Heart left ventricle (tissue), 16 donors: ENCODE measurements around the gene CCL4. TPM values are rescaled to one million over a fixed set of nuclear protein-coding genes. Genes with fewer than 3 reads are reported as not detected.
"Not testable (repeated sequence)": the region's sequence is repeated elsewhere in the genome, so short reads cannot be mapped to it uniquely, and the experiment has no call there.

Experiments
- ATAC-seq, 4 donors: fragments of 200-7000 bp; cut with Tn5 transposase; one replicate each; pipeline ENCODE4 v1.9.1; 2020 to 2022; ENCODE audit warnings: moderate library complexity in 4 of 4, mild to moderate bottlenecking in 3 of 4, moderate number of reproducible peaks in 1 of 4
- DNase-seq, 5 donors: peaks; one replicate each; pipeline ENCODE4 v3.0.0-alpha.2; 2020
- H3K27ac ChIP-seq, 12 donors: fragments of 200-600 bp; sonication (generic) in 4 of 12; one replicate each; pipeline versions ENCODE4 v1.5.0 to v1.8.0; 2016 to 2022; ENCODE audit warnings: mild to moderate bottlenecking in 2 of 12
- H3K27me3 ChIP-seq, 9 donors: fragments of 200-600 bp; sonication (generic) in 2 of 9; one replicate each; pipeline versions ENCODE4 v1.5.1 to v1.8.0; 2016 to 2022; ENCODE audit warnings: mild to moderate bottlenecking in 3 of 9
- H3K36me3 ChIP-seq, 9 donors: fragments of 200-600 bp; sonication (generic) in 2 of 9; one replicate each; pipeline versions ENCODE4 v1.5.0 to v1.8.0; 2018 to 2022; ENCODE audit warnings: mild to moderate bottlenecking in 2 of 9
- H3K4me1 ChIP-seq, 12 donors: fragments of 200-600 bp; sonication (generic) in 4 of 12; one replicate each; pipeline versions ENCODE4 v1.5.0 to v1.8.0; 2016 to 2022; ENCODE audit warnings: mild to moderate bottlenecking in 3 of 12
- H3K4me3 ChIP-seq, 12 donors: fragments of 200-600 bp; sonication (generic) in 4 of 12; one replicate each; pipeline versions ENCODE4 v1.5.0 to v1.8.0; 2017 to 2022; ENCODE audit warnings: mild to moderate bottlenecking in 9 of 12, moderate library complexity in 4 of 12
- H3K9me3 ChIP-seq, 12 donors: fragments of 200-600 bp; sonication (generic) in 4 of 12; one replicate each; pipeline versions ENCODE4 v1.5.0 to v1.8.0; 2016 to 2022; ENCODE audit warnings: mild to moderate bottlenecking in 1 of 12
- POLR2A ChIP-seq, 2 donors: fragments of 450-650 bp; IDR thresholded peaks; one replicate each; pipeline ENCODE4 v1.6.1; 2017; ENCODE audit warnings: antibody characterized with exemption in 2 of 2, mild to moderate bottlenecking in 2 of 2, moderate library complexity in 2 of 2
- WGBS, 4 donors: extraction: QIAGEN DNeasy Blood & Tissue Kit in 2 of 4; methylation state at CpG; one replicate each; pipeline versions ENCODE4 v1.1.5 to v1.1.7; 2013 to 2018; 5-methylcytosine and 5-hydroxymethylcytosine counted together
- intact Hi-C, 10 donors: fragments of 100-400 bp; cut with DNase I; formaldehyde crosslinking; loops; one replicate each; pipeline versions ENCODE4 v1.11.1 to v1.14.2; 2022
- polyA plus RNA-seq, 2 donors: library from polyadenylated mRNA; stranded (reverse); fragments of 200-250 nt; gene quantifications; one replicate each; pipeline ENCODE4 v1.2.3, GENCODE V29; 2013
- total RNA-seq, 9 donors: library from RNA; depleted of rRNA in 2 of 9; stranded (reverse); fragments of >200 nt in 2 of 9; fragmentation: NEBNext Ultra II Directional in 3 of 9; extraction: Animal tissue kit (Norgen Biotek cat#: 25700) in 3 of 9; gene quantifications; one replicate each; pipeline versions ENCODE4 v1.1.0 to v1.2.4, GENCODE V29; 2016 to 2023
- TF ChIP-seq, protein P1 (sequence below), 12 donors: fragments of 200-600 bp; sonication (generic) in 4 of 12; IDR thresholded peaks; one replicate each; pipeline versions ENCODE4 v1.5.0 to v1.8.0; 2018 to 2022; ENCODE audit warnings: antibody characterized with exemption in 12 of 12, mild to moderate bottlenecking in 5 of 12
- donor health status: ischemic (EF 13 %, LVEDD 7.1; RV severe dilation, severe dysfunction).
- donor health status: healthy with polysubstance abuse.
- donor health status: DM: no; HTN: yes; CAD: no.
- donor health status: DM: no; HTN: no; CAD: no.
- donor health status: ischemic (EF 25% LVEDD 6.9; RV normal size, moderate dysfunction).
- donor health status: ischemic (EF 25% LVEDD 5.7; RV mildly dilated, moderate dysfunction).
- donor health status: healthy.
- donor health status: DM: yes; HTN: yes; CAD: no.
- donor health status: ischemic (EF 35%, LVEDD 5.7; RV mildly dilated, moderate dysfunction).
- donor health status: nonischemic (EF 11% LVEDD 7.7; RV severe dilation, severe dysfunction).
- donor health status: DM: yes; HTN: yes; CAD: no.
- donor health status: PGD.
- donor health status: ischemic (EF 29% LVEDD 5.4; RV normal size, mild dysfunction).
- donor health status: nonischemic (EF 23%, LVEDD 6.1; RV moderate dilation, normal function).

The CCL4 gene
- total and polyA plus RNA-seq, 11 donors: 0.29 to 23.9 (median 1.1) TPM; not detected in 3

DNA sequence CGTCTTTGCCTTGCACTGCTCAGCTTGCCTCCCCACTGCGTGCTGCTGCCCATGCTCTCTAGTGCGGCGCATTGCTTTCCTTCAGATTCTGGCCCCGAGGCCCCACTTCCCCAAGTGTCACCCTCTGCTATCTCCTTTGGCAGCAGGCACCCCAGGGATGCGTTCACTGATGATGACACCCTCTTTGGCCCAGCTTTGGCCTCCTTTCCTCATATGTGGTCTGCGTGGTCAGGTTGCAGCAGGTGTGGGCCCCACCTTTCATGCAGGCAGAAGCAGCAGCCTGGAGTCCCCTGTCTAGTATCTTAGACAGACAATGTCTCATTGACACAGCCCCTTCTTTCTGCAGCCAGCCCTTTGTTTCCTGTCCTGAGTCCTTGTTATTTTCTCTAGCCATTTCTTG lies 8.9 kb upstream of the CCL4 start:
- H3K27ac ChIP-seq: no peak overlapping the region
- TF ChIP-seq POLR2A (IDR thresholded peaks at IDR 0.05): no peak
- TF ChIP-seq, protein P1, sequence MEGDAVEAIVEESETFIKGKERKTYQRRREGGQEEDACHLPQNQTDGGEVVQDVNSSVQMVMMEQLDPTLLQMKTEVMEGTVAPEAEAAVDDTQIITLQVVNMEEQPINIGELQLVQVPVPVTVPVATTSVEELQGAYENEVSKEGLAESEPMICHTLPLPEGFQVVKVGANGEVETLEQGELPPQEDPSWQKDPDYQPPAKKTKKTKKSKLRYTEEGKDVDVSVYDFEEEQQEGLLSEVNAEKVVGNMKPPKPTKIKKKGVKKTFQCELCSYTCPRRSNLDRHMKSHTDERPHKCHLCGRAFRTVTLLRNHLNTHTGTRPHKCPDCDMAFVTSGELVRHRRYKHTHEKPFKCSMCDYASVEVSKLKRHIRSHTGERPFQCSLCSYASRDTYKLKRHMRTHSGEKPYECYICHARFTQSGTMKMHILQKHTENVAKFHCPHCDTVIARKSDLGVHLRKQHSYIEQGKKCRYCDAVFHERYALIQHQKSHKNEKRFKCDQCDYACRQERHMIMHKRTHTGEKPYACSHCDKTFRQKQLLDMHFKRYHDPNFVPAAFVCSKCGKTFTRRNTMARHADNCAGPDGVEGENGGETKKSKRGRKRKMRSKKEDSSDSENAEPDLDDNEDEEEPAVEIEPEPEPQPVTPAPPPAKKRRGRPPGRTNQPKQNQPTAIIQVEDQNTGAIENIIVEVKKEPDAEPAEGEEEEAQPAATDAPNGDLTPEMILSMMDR (IDR thresholded peaks at IDR 0.05): no peak
- peaks cover 0 to 30% (median 0%) of the 10 kb centered on the region in 12 donors for H3K4me1 ChIP-seq
- no peak overlapping the region for H3K4me3 ChIP-seq
- intact Hi-C loops: no loop called here
- no peaks in the 10 kb centered on the region for H3K9me3 ChIP-seq
- H3K27me3 ChIP-seq: peaks cover 0 to 7% (median 0%) of the 10 kb centered on the region in 9 donors
- ATAC-seq (no peak), DNase-seq (no peak)
- 85 to 94% (median 91%) methylated on average over 7 of the region's 7 CpGs for WGBS, 4 donors
- H3K36me3 ChIP-seq: no peaks in the 10 kb centered on the region

DNA sequence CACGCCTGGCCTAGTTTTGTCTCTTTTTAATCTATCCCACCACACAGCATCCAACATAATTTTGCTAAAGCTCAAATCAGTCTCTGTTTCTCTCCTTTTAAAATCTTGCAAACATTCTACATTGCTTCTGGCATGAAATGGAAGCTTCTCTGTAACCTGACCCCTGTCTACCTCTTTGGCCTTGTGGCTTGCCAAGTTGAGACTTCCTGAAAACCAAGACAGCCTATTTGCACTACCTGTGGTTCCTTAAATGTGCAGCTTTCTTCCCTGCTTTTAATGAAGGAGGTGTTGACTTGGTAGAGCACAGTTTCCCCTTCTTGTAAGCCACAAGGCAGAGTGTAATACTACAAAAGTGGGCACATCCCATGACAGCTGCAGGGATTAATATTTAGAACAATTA lies 7.6 kb upstream of the CCL4 start:
- H3K4me1 ChIP-seq: peaks cover 0 to 19% (median 0%) of the 10 kb centered on the region in 12 donors
- WGBS, 4 donors: 83 to 95% (median 91%) methylated on average over 1 of the region's 1 CpG
- peaks cover 0 to 7% (median 0%) of the 10 kb centered on the region in 9 donors for H3K27me3 ChIP-seq
- DNase-seq (no peak), ATAC-seq (no peak)
- intact Hi-C loops: no loop called here
- H3K36me3 ChIP-seq: no peaks in the 10 kb centered on the region
- no peaks in the 10 kb centered on the region for H3K9me3 ChIP-seq
- no peak overlapping the region for H3K4me3 ChIP-seq
- TF ChIP-seq, protein P1 (IDR thresholded peaks at IDR 0.05): no peak
- TF ChIP-seq POLR2A (IDR thresholded peaks at IDR 0.05): no peak
- no peak overlapping the region for H3K27ac ChIP-seq

DNA sequence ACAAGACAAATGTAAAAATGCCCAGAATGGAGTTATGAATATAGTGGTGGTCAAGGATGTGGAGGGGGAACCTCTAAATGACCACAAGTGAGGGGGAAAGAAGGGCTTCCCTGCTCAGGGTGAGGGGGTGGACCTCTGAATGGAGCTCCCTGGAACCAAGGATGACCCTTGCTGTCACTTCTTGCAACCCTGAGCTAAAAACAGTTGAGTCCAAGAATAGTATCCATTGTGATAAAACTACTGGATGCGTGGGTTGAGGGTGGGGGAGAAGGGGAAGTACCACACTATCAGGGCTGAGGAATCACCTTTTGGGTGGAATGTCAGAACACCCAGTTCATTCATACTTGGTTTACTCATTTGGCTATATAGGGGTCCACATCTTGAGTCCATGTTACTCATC lies 4.6 kb upstream of the CCL4 start:
- H3K27me3 ChIP-seq, intact Hi-C loops, H3K4me3 ChIP-seq, DNase-seq, H3K36me3 ChIP-seq, H3K27ac ChIP-seq, ATAC-seq, H3K9me3 ChIP-seq: not testable (repeated sequence)
- WGBS, 4 donors: 38 to 62% (median 44%) methylated on average over 1 of the region's 1 CpG
- H3K4me1 ChIP-seq: peaks cover 0 to 18% (median 0%) of the 10 kb centered on the region in 12 donors

DNA sequence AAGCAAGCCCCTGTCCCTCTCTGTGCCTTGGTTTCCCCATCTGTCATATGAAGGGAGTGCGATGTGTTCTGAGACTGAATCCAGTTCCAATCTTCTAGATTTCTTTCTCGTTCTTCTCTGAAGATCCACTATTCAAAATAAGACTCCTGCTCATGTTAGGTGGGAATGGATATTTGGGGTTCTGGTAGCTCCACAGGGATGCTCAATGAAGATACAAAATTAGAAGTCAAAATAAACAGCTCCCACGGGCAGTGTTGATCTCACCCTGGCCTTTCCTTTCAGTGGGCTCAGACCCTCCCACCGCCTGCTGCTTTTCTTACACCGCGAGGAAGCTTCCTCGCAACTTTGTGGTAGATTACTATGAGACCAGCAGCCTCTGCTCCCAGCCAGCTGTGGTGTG lies 619 bp downstream of the CCL4 start:
- Histone ChIP-seq H3K27ac (peak overlapping the region in 1 of 12 donors; percentile 64), H3K4me1 (peaks cover 0 to 44% (median 0%) of the 10 kb centered on the region in 12 donors), H3K4me3 (peak overlapping the region in 1 of 12 donors; percentile 43)
- ATAC-seq, H3K27me3 ChIP-seq, H3K9me3 ChIP-seq, DNase-seq, intact Hi-C loops, H3K36me3 ChIP-seq: not testable (repeated sequence)
- WGBS, 4 donors: 47 to 78% (median 62%) methylated on average over 5 to 7 of the region's 7 CpGs

DNA sequence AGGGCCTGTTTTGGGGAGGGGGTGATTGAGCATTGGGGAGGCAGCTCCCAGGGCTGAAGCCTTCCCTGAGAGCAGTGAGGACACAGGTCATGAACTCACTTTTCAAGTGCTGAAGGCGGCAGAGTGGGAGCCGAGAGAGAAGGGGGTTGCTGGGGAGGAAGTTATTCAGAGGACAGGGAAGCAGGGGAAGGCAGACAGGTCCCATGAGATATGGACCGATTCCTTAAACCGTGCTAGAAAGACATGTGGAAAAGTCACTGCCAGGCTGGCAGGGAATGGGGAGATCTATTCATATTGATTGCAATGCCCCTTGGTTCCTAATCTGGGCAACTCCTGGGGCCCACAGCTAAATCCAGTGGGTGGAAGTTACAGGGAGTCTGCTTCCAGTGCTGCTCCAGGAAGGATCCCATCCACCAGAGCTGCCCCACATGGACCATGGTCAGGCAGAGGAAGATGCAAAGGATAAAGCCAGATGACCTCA lies 1.1 kb downstream of the CCL4 start:
- no peaks in the 10 kb centered on the region for H3K9me3 ChIP-seq
- peak overlapping the region in 1 of 12 donors; percentile 43 for H3K4me3 ChIP-seq
- H3K27me3 ChIP-seq: peaks cover 0 to 6% (median 0%) of the 10 kb centered on the region in 9 donors
- 10 to 18% (median 14%) methylated on average over 4 of the region's 4 CpGs for WGBS, 4 donors
- ATAC-seq (no peak), DNase-seq (no peak)
- peak overlapping the region in 2 of 12 donors; percentile 13 to 64 for H3K27ac ChIP-seq
- no peaks in the 10 kb centered on the region for H3K36me3 ChIP-seq
- TF ChIP-seq, protein P1 (IDR thresholded peaks at IDR 0.05): no peak
- TF ChIP-seq POLR2A (IDR thresholded peaks at IDR 0.05): no peak
- peaks cover 0 to 44% (median 0%) of the 10 kb centered on the region in 12 donors for H3K4me1 ChIP-seq
- intact Hi-C loops: no loop called here
